Lower lobe of right lung (tissue), 2 donors: ENCODE results near the gene GNGT1. TPM values are rescaled to one million over a fixed set of nuclear protein-coding genes. Genes with fewer than 3 reads are reported as not detected.

Experiments
- ATAC-seq, 2 donors: fragments of 200-7000 bp; cut with Tn5 transposase; one replicate each; pipeline ENCODE4 v1.9.1; 2020 to 2022; ENCODE audit warnings: mild to moderate bottlenecking in 2 of 2, moderate library complexity in 2 of 2
- DNase-seq: peaks from one replicate; pipeline ENCODE4 v3.0.0-alpha.2; 2020
- H3K27ac ChIP-seq: fragments of 200-600 bp; one replicate; pipeline ENCODE4 v1.8.0; 2022
- H3K27me3 ChIP-seq: fragments of 200-600 bp; one replicate; pipeline ENCODE4 v1.8.0; 2022; ENCODE audit warnings: low read depth
- H3K36me3 ChIP-seq: fragments of 200-600 bp; one replicate; pipeline ENCODE4 v1.8.0; 2022; ENCODE audit warnings: mild to moderate bottlenecking
- H3K4me1 ChIP-seq: fragments of 200-600 bp; one replicate; pipeline ENCODE4 v1.8.0; 2022
- H3K4me3 ChIP-seq: fragments of 200-600 bp; one replicate; pipeline ENCODE4 v1.8.0; 2022; ENCODE audit warnings: mild to moderate bottlenecking
- H3K9me3 ChIP-seq: fragments of 200-600 bp; one replicate; pipeline ENCODE4 v1.8.0; 2022
- intact Hi-C: fragments of 100-400 bp; cut with DNase I; formaldehyde crosslinking; loops from one replicate; pipeline ENCODE4 v1.11.0; 2022
- total RNA-seq: library from RNA; stranded (reverse); fragmentation: NEBNext Ultra II Directional; extraction: Animal tissue kit (Norgen Biotek cat#: 25700); gene quantifications from one replicate; pipeline ENCODE4 v1.2.1, GENCODE V29; 2021
- TF ChIP-seq, protein P1 (sequence below): fragments of 200-600 bp; IDR thresholded peaks from one replicate; pipeline ENCODE4 v1.8.0; 2022; ENCODE audit warnings: antibody characterized with exemption, mild to moderate bottlenecking
- donor health status: DM: no; HTN: yes; CAD: no; lungs with severe emphysema.

Gene GNGT1
- total RNA-seq, 1 donor from 2014 or later, result not detected

DNA sequence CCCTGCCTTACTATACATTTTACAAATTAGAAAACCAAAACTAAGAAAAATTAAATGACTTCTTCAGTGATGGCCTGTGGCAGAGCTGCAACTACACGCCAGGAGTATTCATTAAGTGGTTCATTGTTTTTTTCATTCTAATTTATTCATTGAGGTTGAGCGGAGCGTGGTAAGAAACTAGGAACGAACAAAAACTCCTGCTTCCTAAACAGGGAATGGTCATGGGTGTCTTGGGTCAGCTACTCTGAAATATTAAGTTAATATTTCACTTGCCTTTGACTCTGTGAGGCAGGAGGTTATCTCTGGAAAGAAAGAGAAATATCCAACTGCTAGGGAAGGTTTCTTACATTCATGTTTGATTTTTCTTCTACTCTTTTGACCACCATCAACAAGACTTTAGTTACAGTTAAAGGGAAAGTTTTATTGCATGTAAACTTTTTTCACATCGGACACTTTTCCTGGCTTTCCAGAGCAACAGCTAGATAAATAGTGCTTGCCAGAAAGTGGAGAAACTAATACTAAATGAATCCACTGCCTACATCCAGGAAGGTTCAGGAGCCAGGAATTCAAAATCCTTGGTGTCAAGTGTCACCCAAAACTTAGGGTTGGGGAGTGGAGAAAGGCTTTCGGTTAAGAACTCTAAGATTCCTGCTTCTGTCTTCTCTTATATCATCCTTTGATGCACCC lies 14.3 kb downstream of the GNGT1 start:
- intact Hi-C loops, result no loop called here
- H3K9me3 ChIP-seq, result no peaks in the 10 kb centered on the region
- TF ChIP-seq, protein P1, sequence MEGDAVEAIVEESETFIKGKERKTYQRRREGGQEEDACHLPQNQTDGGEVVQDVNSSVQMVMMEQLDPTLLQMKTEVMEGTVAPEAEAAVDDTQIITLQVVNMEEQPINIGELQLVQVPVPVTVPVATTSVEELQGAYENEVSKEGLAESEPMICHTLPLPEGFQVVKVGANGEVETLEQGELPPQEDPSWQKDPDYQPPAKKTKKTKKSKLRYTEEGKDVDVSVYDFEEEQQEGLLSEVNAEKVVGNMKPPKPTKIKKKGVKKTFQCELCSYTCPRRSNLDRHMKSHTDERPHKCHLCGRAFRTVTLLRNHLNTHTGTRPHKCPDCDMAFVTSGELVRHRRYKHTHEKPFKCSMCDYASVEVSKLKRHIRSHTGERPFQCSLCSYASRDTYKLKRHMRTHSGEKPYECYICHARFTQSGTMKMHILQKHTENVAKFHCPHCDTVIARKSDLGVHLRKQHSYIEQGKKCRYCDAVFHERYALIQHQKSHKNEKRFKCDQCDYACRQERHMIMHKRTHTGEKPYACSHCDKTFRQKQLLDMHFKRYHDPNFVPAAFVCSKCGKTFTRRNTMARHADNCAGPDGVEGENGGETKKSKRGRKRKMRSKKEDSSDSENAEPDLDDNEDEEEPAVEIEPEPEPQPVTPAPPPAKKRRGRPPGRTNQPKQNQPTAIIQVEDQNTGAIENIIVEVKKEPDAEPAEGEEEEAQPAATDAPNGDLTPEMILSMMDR, result no peak
- no peak for DNase-seq
- no peaks in the 10 kb centered on the region for H3K27me3 ChIP-seq
- no peaks in the 10 kb centered on the region for H3K4me1 ChIP-seq
- peak overlapping the region; percentile 85 for H3K27ac ChIP-seq
- no peak for ATAC-seq
- peak overlapping the region; percentile 59 for H3K4me3 ChIP-seq
- H3K36me3 ChIP-seq, result no peaks in the 10 kb centered on the region

DNA sequence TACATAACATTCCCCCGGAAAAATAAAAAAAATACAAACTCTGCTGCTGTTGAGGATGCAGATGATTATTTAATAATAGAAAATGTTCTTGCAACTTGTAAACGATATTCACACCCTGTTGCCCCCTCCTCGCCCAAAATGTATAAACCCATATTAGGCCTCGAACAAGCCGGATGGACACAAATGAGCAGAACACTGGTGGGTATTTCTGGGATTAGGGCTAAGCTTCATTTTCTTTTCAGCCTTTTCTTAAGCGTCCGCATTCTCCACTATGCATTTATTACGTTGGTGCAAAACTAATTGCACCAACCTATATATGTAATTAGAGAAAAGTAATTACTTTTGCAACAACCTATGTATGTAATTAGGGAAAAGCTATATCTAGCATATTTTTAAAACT lies 14.8 kb downstream of the GNGT1 start:
- Histone ChIP-seq H3K9me3 (no peaks in the 10 kb centered on the region), H3K27ac (peak overlapping the region; percentile 85), H3K36me3 (no peaks in the 10 kb centered on the region), H3K4me3 (peak overlapping the region; percentile 59), H3K4me1 (no peaks in the 10 kb centered on the region), H3K27me3 (no peaks in the 10 kb centered on the region)
- DNase-seq, result no peak
- no peak for ATAC-seq
- TF ChIP-seq, protein P1, result no peak
- intact Hi-C loops, result no loop called here

DNA sequence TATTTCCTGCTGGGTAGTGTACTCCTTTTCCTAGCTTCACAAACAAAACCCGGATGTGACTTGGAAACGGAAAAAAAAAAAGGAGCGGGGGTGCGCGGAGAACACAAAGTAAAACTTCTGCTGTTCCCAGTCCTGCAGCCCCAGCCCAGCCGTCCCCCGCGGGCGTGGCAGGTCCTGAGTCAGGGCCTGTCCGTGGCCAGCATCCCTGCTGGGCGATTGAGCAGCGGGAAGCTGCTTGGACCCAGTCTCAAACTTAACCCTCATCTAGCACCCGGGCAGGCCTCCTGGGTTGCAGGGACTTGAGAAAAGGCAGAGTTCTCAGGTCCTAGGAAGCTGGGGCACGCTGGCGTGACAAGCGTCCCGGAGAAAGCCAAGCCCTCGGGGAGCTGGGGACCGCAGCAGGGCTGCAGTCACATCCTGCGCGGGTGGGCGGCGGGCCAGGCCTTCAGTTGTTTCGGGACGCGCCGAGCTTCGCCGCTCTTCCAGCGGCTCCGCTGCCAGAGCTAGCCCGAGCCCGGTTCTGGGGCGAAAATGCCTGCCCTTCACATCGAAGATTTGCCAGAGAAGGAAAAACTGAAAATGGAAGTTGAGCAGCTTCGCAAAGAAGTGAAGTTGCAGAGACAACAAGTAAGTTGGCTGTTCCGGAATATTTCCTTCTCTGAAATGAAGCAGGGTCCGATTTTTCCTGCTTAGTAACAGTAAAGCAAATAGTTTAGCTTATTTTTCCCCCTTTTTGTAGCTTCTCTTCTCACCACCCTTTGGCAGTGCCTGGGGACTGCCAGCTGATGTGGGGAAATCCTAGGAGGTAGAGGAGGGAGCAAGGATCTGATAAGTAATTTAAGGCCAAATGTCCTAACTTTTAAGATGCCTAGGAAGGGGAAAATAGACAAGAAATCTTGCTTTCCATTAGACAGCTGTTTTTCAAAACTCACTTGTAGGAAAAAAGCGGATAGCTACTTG lies 15.5 kb downstream of the GNGT1 start, which contains the start of gene GNG11:
GNG11 (plus strand) TSS at position 129 of the 960 bp plus-strand sequence; CDS start at position 532, 403 bp downstream.
- Histone ChIP-seq H3K4me3 (peak within 1 kb of the TSS; percentile 59), H3K27me3 (no peaks in the 10 kb centered on the region), H3K9me3 (no peaks in the 10 kb centered on the region), H3K36me3 (peaks cover 2% of the 10 kb centered on the region), H3K27ac (peak within 1 kb of the TSS; percentile 85), H3K4me1 (peaks cover 2% of the 10 kb centered on the region)
- ATAC-seq, result peak; percentile 88
- TF ChIP-seq, protein P1, result no peak
- intact Hi-C loops, result no loop called here
- peak; percentile 74 for DNase-seq

DNA sequence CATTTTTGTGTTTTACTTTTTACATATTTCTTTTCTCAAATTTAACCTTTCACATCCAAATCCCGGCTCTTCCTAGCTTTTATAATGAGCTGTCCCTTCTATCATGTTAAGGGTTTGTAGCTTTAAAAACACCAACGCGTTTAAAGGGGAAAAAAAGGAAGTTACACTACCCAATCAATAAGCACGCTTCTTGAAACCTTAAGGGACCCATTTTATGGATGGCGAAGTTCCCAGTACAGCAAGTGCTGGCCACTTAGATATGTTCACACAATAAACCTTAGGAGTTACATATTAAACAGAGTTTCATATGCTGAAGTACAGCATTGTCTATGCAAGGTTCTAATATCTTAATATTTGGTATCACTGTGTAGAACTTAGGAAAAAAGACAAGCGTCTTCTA lies 16.9 kb downstream of the GNGT1 start:
- H3K4me3 ChIP-seq, result peak overlapping the region; percentile 59
- intact Hi-C loops, result no loop called here
- ATAC-seq (no peak), DNase-seq (no peak)
- TF ChIP-seq, protein P1, result no peak
- peak overlapping the region; percentile 85 for H3K27ac ChIP-seq
- H3K9me3 ChIP-seq, result no peaks in the 10 kb centered on the region
- peaks cover 4% of the 10 kb centered on the region for H3K36me3 ChIP-seq
- peaks cover 9% of the 10 kb centered on the region for H3K4me1 ChIP-seq
- no peaks in the 10 kb centered on the region for H3K27me3 ChIP-seq

DNA sequence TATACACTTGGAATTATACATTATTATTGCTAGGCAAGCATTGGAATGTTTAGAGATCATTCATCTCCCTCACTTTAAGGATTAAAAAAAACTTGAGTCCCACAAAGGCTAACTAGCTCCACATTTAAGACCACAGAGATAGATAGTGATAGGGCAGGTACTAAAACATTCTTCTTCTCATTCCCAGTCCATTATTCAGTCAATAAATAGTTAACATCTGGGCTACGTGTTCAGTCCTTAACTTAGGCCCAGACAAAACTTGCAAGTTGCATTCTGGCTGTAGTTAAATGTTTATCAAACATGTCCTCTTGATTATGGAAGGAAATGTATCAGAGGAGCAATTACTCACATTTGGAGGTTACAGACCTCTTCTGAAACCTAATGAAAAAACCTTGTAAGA lies 17.6 kb downstream of the GNGT1 start:
- no peak for ATAC-seq
- Histone ChIP-seq H3K36me3 (peaks cover 4% of the 10 kb centered on the region), H3K27ac (peak overlapping the region; percentile 85), H3K4me3 (peak overlapping the region; percentile 59), H3K9me3 (no peaks in the 10 kb centered on the region), H3K4me1 (peaks cover 9% of the 10 kb centered on the region), H3K27me3 (no peaks in the 10 kb centered on the region)
- no peak for DNase-seq
- TF ChIP-seq, protein P1, result no peak
- intact Hi-C loops, result no loop called here
